Glutamatergic neuron (in vitro differentiated cells): ENCODE results near the gene TEX26. TPM values are rescaled to one million over a fixed set of nuclear protein-coding genes. Genes with fewer than 3 reads are reported as not detected.
"Not testable (repeated sequence)": the region's sequence is repeated elsewhere in the genome, so short reads cannot be mapped to it uniquely, and the experiment has no call there.

ENCODE experiments used
- DNase-seq: peaks from one replicate; pipeline ENCODE4 v3.0.0; 2022
- H3K27ac Mint-ChIP-seq: one replicate; pipeline ENCODE4 v1.8.0; 2020; ENCODE audit warnings: mild to moderate bottlenecking, mixed read lengths, inconsistent platforms; ENCODE audit not compliant: unreplicated experiment
- H3K27me3 Mint-ChIP-seq: one replicate; pipeline ENCODE4 v1.8.0; 2020; ENCODE audit warnings: mild to moderate bottlenecking, moderate library complexity, mixed read lengths, inconsistent platforms; ENCODE audit not compliant: unreplicated experiment
- H3K36me3 Mint-ChIP-seq: one replicate; pipeline ENCODE4 v1.8.0; 2020; ENCODE audit warnings: mild to moderate bottlenecking, mixed read lengths, inconsistent platforms; ENCODE audit not compliant: unreplicated experiment
- H3K4me1 Mint-ChIP-seq: one replicate; pipeline ENCODE4 v1.8.0; 2020; ENCODE audit warnings: mild to moderate bottlenecking, low read depth, mixed read lengths, inconsistent platforms; ENCODE audit not compliant: unreplicated experiment
- H3K4me3 Mint-ChIP-seq: one replicate; pipeline ENCODE4 v1.8.0; 2020; ENCODE audit warnings: mild to moderate bottlenecking, mixed read lengths, inconsistent platforms; ENCODE audit not compliant: unreplicated experiment
- H3K9me3 Mint-ChIP-seq: one replicate; pipeline ENCODE4 v1.8.0; 2020; ENCODE audit warnings: mild to moderate bottlenecking, moderate library complexity, mixed read lengths, inconsistent platforms; ENCODE audit not compliant: unreplicated experiment
- CTCF ChIP-seq: fragments of 200-600 bp; sonication (generic); IDR thresholded peaks from one replicate; pipeline ENCODE4 v1.5.0; 2021; ENCODE audit not compliant: partially characterized antibody, unreplicated experiment
- total RNA-seq: library from RNA; stranded (reverse); fragmentation: NEBNext Ultra II Directional; extraction: Animal tissue kit (Norgen Biotek cat#: 25700); gene quantifications from one replicate; pipeline ENCODE4 v1.2.1, GENCODE V29; 2021; ENCODE audit not compliant: unreplicated experiment

TEX26 gene
- total RNA-seq, 1 donor from 2014 or later, result not detected

- H3K27ac Mint-ChIP-seq, result no peak overlapping the region
- no peak for DNase-seq
- H3K36me3 Mint-ChIP-seq, result no peaks in the 10 kb centered on the region
- no peaks in the 10 kb centered on the region for H3K9me3 Mint-ChIP-seq
- TF ChIP-seq CTCF, result no peak
- H3K27me3 Mint-ChIP-seq, result peaks cover 1% of the 10 kb centered on the region
- no peak overlapping the region for H3K4me3 Mint-ChIP-seq
- H3K4me1 Mint-ChIP-seq, result peaks cover 6% of the 10 kb centered on the region
Observed at GRCh38 chr13:30925429-30925828, 7.0 kb upstream of the TEX26 start.

DNA sequence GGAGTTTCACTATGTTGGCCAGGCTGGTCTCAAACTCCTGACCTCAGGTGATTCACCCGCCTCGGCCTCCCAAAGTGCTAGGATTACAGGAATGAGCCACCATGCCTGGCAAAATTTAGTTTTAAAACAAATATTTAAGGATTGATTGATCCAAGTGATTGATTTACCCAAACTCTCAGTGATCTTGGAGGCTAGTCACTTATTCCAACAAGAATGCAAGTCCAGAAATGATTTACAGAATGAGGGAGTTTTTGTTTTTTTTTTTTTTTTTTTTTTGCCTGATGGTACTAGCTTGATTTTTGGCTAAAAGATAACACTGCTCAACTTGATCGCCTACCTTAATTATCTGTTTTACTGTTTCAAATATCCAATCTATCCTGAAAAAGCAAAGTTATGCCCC is 5.7 kb upstream of the TEX26 start:
- Mint-ChIP-seq H3K4me3 (no peak overlapping the region), H3K27me3 (peaks cover 1% of the 10 kb centered on the region), H3K27ac (no peak overlapping the region), H3K36me3 (no peaks in the 10 kb centered on the region), H3K9me3 (no peaks in the 10 kb centered on the region), H3K4me1 (peaks cover 9% of the 10 kb centered on the region)
- no peak for TF ChIP-seq CTCF
- no peak for DNase-seq

DNA sequence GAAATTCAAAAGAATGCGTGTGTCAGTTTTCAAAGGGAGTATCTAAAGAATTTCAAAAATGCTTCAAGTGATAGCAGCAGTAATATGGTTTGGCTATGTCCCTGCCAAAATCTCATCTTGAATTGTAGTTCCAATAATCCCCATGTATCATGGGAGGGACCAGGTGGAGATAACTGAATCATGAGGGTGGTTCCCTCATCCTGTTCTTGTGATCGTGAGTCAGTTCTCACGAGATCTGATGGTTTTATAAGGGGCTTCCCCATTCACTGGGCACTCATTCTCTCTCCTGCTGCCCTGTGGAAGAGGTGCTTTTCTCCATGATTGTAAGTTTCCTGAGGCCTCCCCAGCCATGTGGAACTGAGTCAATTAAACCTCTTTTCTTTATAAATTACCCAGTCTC is 5.3 kb upstream of the TEX26 start:
- H3K4me3 Mint-ChIP-seq, H3K36me3 Mint-ChIP-seq: not testable (repeated sequence)
- peaks cover 12% of the 10 kb centered on the region for H3K4me1 Mint-ChIP-seq

GRCh38 chr13:30927595-30927994 is 4.9 kb upstream of the TEX26 start:
- H3K27me3 Mint-ChIP-seq, result peaks cover 1% of the 10 kb centered on the region
- H3K4me1 Mint-ChIP-seq, result peaks cover 15% of the 10 kb centered on the region
- no peaks in the 10 kb centered on the region for H3K36me3 Mint-ChIP-seq
- DNase-seq, result no peak
- H3K4me3 Mint-ChIP-seq, result no peak overlapping the region
- no peaks in the 10 kb centered on the region for H3K9me3 Mint-ChIP-seq
- no peak overlapping the region for H3K27ac Mint-ChIP-seq
- TF ChIP-seq CTCF, result no peak

More for the DNA sequence above, 5.3 kb upstream of the TEX26 start:
- H3K27ac Mint-ChIP-seq, H3K27me3 Mint-ChIP-seq, DNase-seq, H3K9me3 Mint-ChIP-seq: not testable (repeated sequence)

DNA sequence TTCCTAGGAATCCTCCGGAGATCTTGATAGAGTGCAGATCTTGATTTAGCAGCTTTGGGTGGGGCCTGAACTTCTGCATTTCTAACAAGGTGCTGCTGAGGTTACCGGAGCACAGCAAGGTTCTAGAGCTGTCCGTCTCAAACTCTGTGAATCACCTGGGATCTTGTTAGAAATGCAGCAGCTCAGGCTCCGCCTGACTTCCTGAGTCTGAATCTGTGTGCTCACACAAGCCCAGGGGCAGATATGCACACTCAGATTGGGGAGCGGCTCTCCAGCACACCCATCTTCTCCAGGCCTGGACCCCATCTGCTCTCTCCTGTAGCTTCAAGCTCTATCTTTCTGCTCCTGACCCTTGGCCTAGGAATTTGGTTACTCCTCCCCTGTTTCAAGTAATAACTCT is 3.5 kb upstream of the TEX26 start:
- no peak for DNase-seq
- Mint-ChIP-seq H3K4me1 (peaks cover 15% of the 10 kb centered on the region), H3K4me3 (no peak overlapping the region), H3K9me3 (peaks cover 7% of the 10 kb centered on the region), H3K27me3 (peaks cover 7% of the 10 kb centered on the region), H3K27ac (no peak overlapping the region), H3K36me3 (no peaks in the 10 kb centered on the region)
- TF ChIP-seq CTCF, result no peak

GRCh38 chr13:30933354-30933670 is 856 bp downstream of the TEX26 start:
- DNase-seq, result no peak
- Mint-ChIP-seq H3K36me3 (peaks cover 4% of the 10 kb centered on the region), H3K27ac (peak overlapping the region; percentile 71), H3K9me3 (peaks cover 10% of the 10 kb centered on the region), H3K4me1 (peaks cover 20% of the 10 kb centered on the region), H3K4me3 (peak overlapping the region; percentile 83), H3K27me3 (peaks cover 7% of the 10 kb centered on the region)
- no peak for TF ChIP-seq CTCF
